H1 (cell line): ENCODE measurements around the gene IFNB1. TPM values are rescaled to one million over a fixed set of nuclear protein-coding genes. Genes with fewer than 3 reads are reported as not detected.

Experiments
- CTCF ChIA-PET: fragments of 300-600 bp; sonication (Branson Sonifier 250); formaldehyde crosslinking; loops from one replicate; lab custom pipeline; 2021; ENCODE audit not compliant: partially characterized antibody; lab: Charles Lee
- POLR2A ChIA-PET: fragments of 300-600 bp; sonication (Branson Sonifier 250); formaldehyde crosslinking; loops from one replicate; lab custom pipeline; 2021; ENCODE audit warnings: inconsistent platforms; ENCODE audit not compliant: partially characterized antibody; lab: Charles Lee
- DNase-seq, 2 experiments: peaks; one replicate each; pipeline versions ENCODE4 v3.0.0 to v3.0.0-alpha.2; 2010 to 2022; ENCODE audit warnings: low spot score in 2 of 2, low read depth in 1 of 2, mixed read lengths in 1 of 2
- FAIRE-seq: peaks from 2 replicates; lab custom pipeline; 2011; peaks lifted over from hg19 to GRCh38; lab: Jason Lieb, UNC
- H2AFZ ChIP-seq: 2 replicates; pipeline ENCODE4 v1.8.1; 2012; ENCODE audit warnings: low read length, inconsistent platforms
- H2AK5ac ChIP-seq: 2 replicates; pipeline ENCODE4 v1.6.1; 2013; ENCODE audit warnings: low read depth, low read length
- H2BK120ac ChIP-seq: replicated peaks from 2 replicates; pipeline ENCODE3; 2013; ENCODE audit warnings: low read depth, low read length, inconsistent platforms
- H2BK12ac ChIP-seq: 2 replicates; pipeline ENCODE4 v1.6.1; 2013; ENCODE audit warnings: low read depth, low read length
- H2BK15ac ChIP-seq: 2 replicates; pipeline ENCODE4 v1.6.1; 2013; ENCODE audit warnings: low read length
- H2BK20ac ChIP-seq: 2 replicates; pipeline ENCODE4 v1.6.1; 2013; ENCODE audit warnings: low read length
- H2BK5ac ChIP-seq: 2 replicates; pipeline ENCODE4 v1.6.1; 2013; ENCODE audit warnings: low read depth, low read length
- H3K14ac ChIP-seq: 2 replicates; pipeline ENCODE4 v1.6.1; 2013; ENCODE audit warnings: inconsistent platforms; ENCODE audit not compliant: insufficient read length
- H3K18ac ChIP-seq: 2 replicates; pipeline ENCODE4 v1.6.1; 2013; ENCODE audit warnings: low read length; ENCODE audit errors: extremely low read depth
- H3K23ac ChIP-seq: 2 replicates; pipeline ENCODE4 v1.6.1; 2013; ENCODE audit warnings: inconsistent platforms; ENCODE audit not compliant: insufficient read length
- H3K23me2 ChIP-seq: 2 replicates; pipeline ENCODE4 v1.6.1; 2013; ENCODE audit warnings: low read depth, low read length
- H3K27ac ChIP-seq: 2 replicates; pipeline ENCODE4 v1.6.1; 2011; ENCODE audit warnings: low read depth, low read length, inconsistent platforms
- H3K27me3 ChIP-seq, 4 experiments: replicated peaks in 1 of 4; 1 replicate in 1 of 4; 2 replicates in 3 of 4; pipeline versions ENCODE4 v1.6.1 to v1.8.1; 2011 to 2013; ENCODE audit warnings: low read length in 3 of 4, mild to moderate bottlenecking in 3 of 4, inconsistent platforms in 2 of 4, mixed read lengths in 2 of 4, moderate library complexity in 1 of 4; ENCODE audit not compliant: control insufficient read depth in 3 of 4, insufficient read depth in 3 of 4; ENCODE audit errors: extremely low read depth in 1 of 4
- H3K36me3 ChIP-seq, 4 experiments: 2 replicates each; pipeline versions ENCODE4 v1.6.1 to v1.8.1; 2011 to 2013; ENCODE audit warnings: mild to moderate bottlenecking in 4 of 4, low read length in 3 of 4, moderate library complexity in 2 of 4, control low read depth in 1 of 4, inconsistent platforms in 1 of 4; ENCODE audit not compliant: insufficient read depth in 4 of 4, control insufficient read depth in 2 of 4
- H3K4ac ChIP-seq: replicated peaks from 2 replicates; pipeline ENCODE3; 2013; ENCODE audit warnings: low read length, low read depth, mixed read lengths, inconsistent platforms; ENCODE audit not compliant: insufficient read length
- H3K4me1 ChIP-seq, 4 experiments: replicated peaks in 1 of 4; 1 replicate in 1 of 4; 2 replicates in 3 of 4; pipeline versions ENCODE4 v1.6.1 to v1.8.1; 2011 to 2013; ENCODE audit warnings: low read length in 3 of 4, inconsistent platforms in 2 of 4, mixed read lengths in 1 of 4; ENCODE audit not compliant: insufficient read depth in 4 of 4, control insufficient read depth in 3 of 4
- H3K4me2 ChIP-seq, 2 experiments: 2 replicates each; pipeline versions ENCODE4 v1.6.1 to v1.8.1; 2011 to 2013; ENCODE audit warnings: low read depth in 2 of 2, low read length in 2 of 2, control low read depth in 1 of 2, inconsistent platforms in 1 of 2, mild to moderate bottlenecking in 1 of 2; ENCODE audit not compliant: insufficient read depth in 1 of 2
- H3K4me3 ChIP-seq, 4 experiments: fragments of 200-600, 300-600 bp in 1 of 4; sonication (generic), shearing (Covaris generic), sonication (Bioruptor Twin) in 1 of 4; 2 replicates each; pipeline versions ENCODE4 v1.5.1 to v1.8.1; 2011 to 2016; ENCODE audit warnings: low read length in 4 of 4, low read depth in 3 of 4, control low read depth in 2 of 4, inconsistent platforms in 2 of 4, mild to moderate bottlenecking in 2 of 4, mixed read lengths in 1 of 4, moderate library complexity in 1 of 4; ENCODE audit not compliant: insufficient read depth in 2 of 4; ENCODE audit errors: extremely low read depth in 1 of 4
- H3K56ac ChIP-seq: replicated peaks from 2 replicates; pipeline ENCODE3; 2013; ENCODE audit warnings: low read depth, mild to moderate bottlenecking, mixed read lengths, low read length, inconsistent platforms; ENCODE audit not compliant: insufficient read length
- H3K79me1 ChIP-seq: 2 replicates; pipeline ENCODE4 v1.6.1; 2013; ENCODE audit warnings: low read depth, low read length, control low read depth
- H3K79me2 ChIP-seq, 2 experiments: 2 replicates each; pipeline versions ENCODE4 v1.6.1 to v1.8.1; 2012 to 2013; ENCODE audit warnings: low read length in 2 of 2, mild to moderate bottlenecking in 2 of 2, inconsistent platforms in 1 of 2; ENCODE audit not compliant: insufficient read depth in 2 of 2, control insufficient read depth in 1 of 2
- H3K9ac ChIP-seq, 4 experiments: replicated peaks in 1 of 4; 1 replicate in 1 of 4; 2 replicates in 3 of 4; pipeline versions ENCODE4 v1.6.1 to v1.8.1; 2011 to 2013; ENCODE audit warnings: low read depth in 3 of 4, low read length in 3 of 4, control low read depth in 2 of 4, mild to moderate bottlenecking in 2 of 4, moderate library complexity in 2 of 4, inconsistent platforms in 1 of 4; ENCODE audit errors: extremely low read depth in 1 of 4
- H3K9me3 ChIP-seq, 2 experiments: 2 replicates each; pipeline versions ENCODE4 v1.6.1 to v1.8.1; 2012 to 2013; ENCODE audit warnings: mild to moderate bottlenecking in 2 of 2, moderate library complexity in 2 of 2, control low read depth in 1 of 2, inconsistent platforms in 1 of 2, low read depth in 1 of 2, low read length in 1 of 2, mixed read lengths in 1 of 2; ENCODE audit not compliant: insufficient read depth in 2 of 2
- H4K20me1 ChIP-seq, 2 experiments: replicated peaks in 1 of 2; 2 replicates each; pipeline versions ENCODE3 to v1.8.1; 2011 to 2013; ENCODE audit warnings: inconsistent platforms in 2 of 2, low read length in 2 of 2, mild to moderate bottlenecking in 1 of 2; ENCODE audit not compliant: insufficient read depth in 2 of 2, control insufficient read depth in 1 of 2
- H4K5ac ChIP-seq: 2 replicates; pipeline ENCODE4 v1.6.1; 2013; ENCODE audit warnings: low read length, low read depth, mixed read lengths, inconsistent platforms; ENCODE audit not compliant: insufficient read length
- H4K8ac ChIP-seq: 2 replicates; pipeline ENCODE4 v1.8.0; 2013; ENCODE audit warnings: mild to moderate bottlenecking, moderate library complexity, low read length, inconsistent platforms; ENCODE audit not compliant: insufficient read depth; ENCODE audit errors: extremely low read depth
- H4K91ac ChIP-seq: replicated peaks from 2 replicates; pipeline ENCODE3; 2013; ENCODE audit warnings: low read length, mixed read lengths, inconsistent platforms; ENCODE audit not compliant: insufficient read length
- BRCA1 ChIP-seq: IDR thresholded peaks from 2 replicates; pipeline ENCODE4 v1.6.1; 2012; ENCODE audit warnings: low read depth, low read length, improper control_type of control experiment
- CHD1 ChIP-seq: IDR thresholded peaks from 2 replicates; pipeline ENCODE4 v1.6.1; 2012; ENCODE audit warnings: low read depth, low read length, improper control_type of control experiment
- EP300 ChIP-seq, 2 experiments: IDR thresholded peaks; 1 replicate in 1 of 2; 2 replicates in 1 of 2; pipeline ENCODE4 v1.6.1; 2011 to 2012; ENCODE audit warnings: low read depth in 2 of 2, low read length in 2 of 2, mild to moderate bottlenecking in 2 of 2, borderline replicate concordance in 1 of 2, inconsistent platforms in 1 of 2, moderate library complexity in 1 of 2
- HDAC6 ChIP-seq: IDR thresholded peaks from one replicate; pipeline ENCODE4 v1.7.1; 2012; ENCODE audit warnings: low read depth, mild to moderate bottlenecking, inconsistent platforms, low read length, moderate library complexity
- KDM4A ChIP-seq: IDR thresholded peaks from one replicate; pipeline ENCODE4 v1.7.1; 2012; ENCODE audit warnings: low read depth, mild to moderate bottlenecking, moderate library complexity, low read length, inconsistent platforms; ENCODE audit not compliant: severe bottlenecking
- NANOG ChIP-seq: IDR thresholded peaks from 2 replicates; pipeline ENCODE4 v1.6.1; 2011; ENCODE audit warnings: low read length, low read depth, mild to moderate bottlenecking, inconsistent platforms; ENCODE audit not compliant: insufficient read depth, poor library complexity, severe bottlenecking
- POLR2A ChIP-seq, 2 experiments: IDR thresholded peaks; 1 replicate in 1 of 2; 2 replicates in 1 of 2; pipeline ENCODE4 v1.6.1; 2011; ENCODE audit warnings: low read depth in 2 of 2, low read length in 2 of 2, mild to moderate bottlenecking in 2 of 2; ENCODE audit errors: control extremely low read depth in 1 of 2
- POLR2AphosphoS5 ChIP-seq: IDR thresholded peaks from 2 replicates; pipeline ENCODE4 v1.6.1; 2011; ENCODE audit warnings: low read depth, low read length
- POU5F1 ChIP-seq: IDR thresholded peaks from 2 replicates; pipeline ENCODE4 v1.6.1; 2011; ENCODE audit warnings: low read depth, mild to moderate bottlenecking, low read length, moderate library complexity
- RAD21 ChIP-seq, 2 experiments: IDR thresholded peaks in 1 of 2; conservative IDR thresholded peaks in 1 of 2; 2 replicates each; pipeline ENCODE4 v1.6.1; 2011; ENCODE audit warnings: low read depth in 2 of 2, low read length in 2 of 2, improper control_type of control experiment in 1 of 2, inconsistent platforms in 1 of 2, mild to moderate bottlenecking in 1 of 2, moderate library complexity in 1 of 2
- SAP30 ChIP-seq: fragments of 300-600 bp; sonication (generic); IDR thresholded peaks from 2 replicates; pipeline ENCODE4 v1.7.1; 2012; ENCODE audit warnings: low read length, moderate library complexity, mild to moderate bottlenecking, inconsistent platforms; ENCODE audit not compliant: insufficient read depth, insufficient replicate concordance
- SIX5 ChIP-seq: IDR thresholded peaks from 2 replicates; pipeline ENCODE4 v1.6.1; 2011; ENCODE audit warnings: mild to moderate bottlenecking, low read depth, low read length
- ZNF274 ChIP-seq: IDR thresholded peaks from 2 replicates; pipeline ENCODE4 v1.7.0; 2012; ENCODE audit warnings: low read length, borderline replicate concordance; ENCODE audit errors: extremely low read depth
- WGBS, 2 experiments: shearing (Covaris generic) in 1 of 2; methylation state at CpG; one replicate each; pipeline versions ENCODE4 v1.1.6 to v1.1.7; 2013 to 2015; ENCODE audit warnings: low lambda C conversion rate in 2 of 2, mixed read lengths in 2 of 2, inconsistent platforms in 1 of 2, low coverage in 1 of 2, missing lambda C conversion rate in 1 of 2; ENCODE audit not compliant: insufficient replicate concordance in 2 of 2, insufficient coverage in 1 of 2, insufficient read length in 1 of 2; ENCODE audit errors: extremely low coverage in 1 of 2, missing lambda C conversion rate in 1 of 2; 5-methylcytosine and 5-hydroxymethylcytosine counted together
- polyA plus RNA-seq, 7 experiments: library from polyadenylated mRNA; depleted of rRNA in 3 of 7; stranded (reverse) in 5 of 7; unstranded in 2 of 7; fragments of >200 nt in 5 of 7; fragments of 200-250 nt in 2 of 7; gene quantifications; 1 replicate in 5 of 7; 2 replicates in 1 of 7; 4 replicates in 1 of 7; pipeline versions ENCODE4 v1.2.1 to v1.2.3, GENCODE V29; 2011 to 2013; ENCODE audit warnings: missing spikeins in 2 of 7, mixed read lengths in 2 of 7
- total RNA-seq: library from RNA; stranded (reverse); fragmentation: NEBNext Ultra II Directional; extraction: Animal tissue kit (Norgen Biotek cat#: 25700); gene quantifications from 2 replicates; pipeline ENCODE4 v1.2.1, GENCODE V29; 2021
- TF ChIP-seq, protein P1 (sequence below): IDR thresholded peaks from 2 replicates; pipeline ENCODE4 v1.6.1; 2012; ENCODE audit warnings: inconsistent platforms

The IFNB1 gene
- total and polyA plus RNA-seq, 2 of the 8 experiments (the other 6 are each of a cell fraction or from before 2014, with no cell fraction given): not detected

DNA sequence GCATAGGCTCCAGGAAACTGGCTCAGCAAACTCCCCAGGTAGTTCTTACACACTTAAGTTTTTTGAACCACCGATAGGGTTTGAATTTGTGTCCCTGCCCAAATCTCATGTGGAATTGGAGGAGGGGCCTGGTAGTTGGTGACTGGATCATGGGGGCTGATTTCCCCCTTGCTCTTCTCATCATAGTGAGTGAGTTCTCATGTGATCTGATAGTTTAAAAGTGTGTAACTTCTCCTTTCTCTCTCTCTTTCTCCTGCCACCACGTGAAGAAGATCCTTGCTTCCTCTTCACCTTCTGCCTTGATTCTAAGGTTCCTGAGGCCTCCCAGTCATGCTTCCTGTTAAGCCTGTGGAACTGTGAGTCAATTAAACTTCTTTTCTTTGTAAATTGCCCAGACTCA, 23.9 kb downstream of the IFNB1 start:
- no peaks in the 10 kb centered on the region for H3K79me2 ChIP-seq
- H2BK15ac ChIP-seq: no peak overlapping the region
- H4K91ac ChIP-seq: no peak overlapping the region
- H2BK5ac ChIP-seq: no peak overlapping the region
- WGBS, 2 experiments: 83% methylated on average over 2 of the region's 2 CpGs; no CpG with 5 or more reads in 1 of the 2 experiments
- no peaks in the 10 kb centered on the region for H3K23me2 ChIP-seq
- no peak overlapping the region for H3K14ac ChIP-seq
- H2BK12ac ChIP-seq: no peak overlapping the region
- H2AFZ ChIP-seq: no peak overlapping the region
- no peaks in the 10 kb centered on the region for H3K79me1 ChIP-seq
- no peaks in the 10 kb centered on the region for H3K27me3 ChIP-seq
- H3K9ac ChIP-seq: no peak overlapping the region
- no peak overlapping the region for H3K4me3 ChIP-seq
- H3K36me3 ChIP-seq: no peaks in the 10 kb centered on the region
- no peaks in the 10 kb centered on the region for H4K20me1 ChIP-seq
- no peaks in the 10 kb centered on the region for H3K4me1 ChIP-seq
- no peak overlapping the region for H2BK120ac ChIP-seq
- H4K5ac ChIP-seq: no peak overlapping the region
- H3K18ac ChIP-seq: no peak overlapping the region
- H3K4ac ChIP-seq: no peak overlapping the region
- no peak overlapping the region for H3K27ac ChIP-seq
- H2AK5ac ChIP-seq: no peak overlapping the region
- H3K23ac ChIP-seq: no peak overlapping the region
- H3K4me2 ChIP-seq: no peak overlapping the region
- H3K56ac ChIP-seq: no peak overlapping the region
- CTCF ChIA-PET: no interaction called here
- no peak for FAIRE-seq
- H4K8ac ChIP-seq: no peak overlapping the region
- no peak for DNase-seq
- H2BK20ac ChIP-seq: no peak overlapping the region
- POLR2A ChIA-PET: no interaction called here
- H3K9me3 ChIP-seq: no peaks in the 10 kb centered on the region
- TF ChIP-seq POLR2AphosphoS5: no peak
- no peak for TF ChIP-seq RAD21 (IDR thresholded peaks at IDR 0.05 in 1 of 2, conservative IDR thresholded peaks at IDR 0.05 in 1 of 2; ENCODE audit: low read depth in 2 of 2, low read length in 2 of 2)
- TF ChIP-seq, protein P1, sequence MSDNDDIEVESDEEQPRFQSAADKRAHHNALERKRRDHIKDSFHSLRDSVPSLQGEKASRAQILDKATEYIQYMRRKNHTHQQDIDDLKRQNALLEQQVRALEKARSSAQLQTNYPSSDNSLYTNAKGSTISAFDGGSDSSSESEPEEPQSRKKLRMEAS: no peak
- no peak for TF ChIP-seq CHD1
- TF ChIP-seq POU5F1: no peak
- TF ChIP-seq NANOG: no peak
- TF ChIP-seq SIX5: no peak
- TF ChIP-seq BRCA1: no peak
- no peak for TF ChIP-seq SAP30
- TF ChIP-seq KDM4A: no peak
- no peak for TF ChIP-seq ZNF274
- no peak for TF ChIP-seq HDAC6
- TF ChIP-seq POLR2A (IDR thresholded peaks at IDR 0.05; ENCODE audit: control extremely low read depth in 1 of 2, low read depth in 2 of 2, low read length in 2 of 2): no peak
- TF ChIP-seq EP300 (IDR thresholded peaks at IDR 0.05; ENCODE audit: borderline replicate concordance in 1 of 2, low read depth in 2 of 2, low read length in 2 of 2): no peak
